Measurements from ENCODE around the gene PLCD4. TPM values are rescaled to one million over a fixed set of nuclear protein-coding genes. Genes with fewer than 3 reads are reported as not detected.

Gene PLCD4
- total and polyA plus RNA-seq, 9 donors, result 26.8 to 58.5 (median 44.6) TPM

DNA sequence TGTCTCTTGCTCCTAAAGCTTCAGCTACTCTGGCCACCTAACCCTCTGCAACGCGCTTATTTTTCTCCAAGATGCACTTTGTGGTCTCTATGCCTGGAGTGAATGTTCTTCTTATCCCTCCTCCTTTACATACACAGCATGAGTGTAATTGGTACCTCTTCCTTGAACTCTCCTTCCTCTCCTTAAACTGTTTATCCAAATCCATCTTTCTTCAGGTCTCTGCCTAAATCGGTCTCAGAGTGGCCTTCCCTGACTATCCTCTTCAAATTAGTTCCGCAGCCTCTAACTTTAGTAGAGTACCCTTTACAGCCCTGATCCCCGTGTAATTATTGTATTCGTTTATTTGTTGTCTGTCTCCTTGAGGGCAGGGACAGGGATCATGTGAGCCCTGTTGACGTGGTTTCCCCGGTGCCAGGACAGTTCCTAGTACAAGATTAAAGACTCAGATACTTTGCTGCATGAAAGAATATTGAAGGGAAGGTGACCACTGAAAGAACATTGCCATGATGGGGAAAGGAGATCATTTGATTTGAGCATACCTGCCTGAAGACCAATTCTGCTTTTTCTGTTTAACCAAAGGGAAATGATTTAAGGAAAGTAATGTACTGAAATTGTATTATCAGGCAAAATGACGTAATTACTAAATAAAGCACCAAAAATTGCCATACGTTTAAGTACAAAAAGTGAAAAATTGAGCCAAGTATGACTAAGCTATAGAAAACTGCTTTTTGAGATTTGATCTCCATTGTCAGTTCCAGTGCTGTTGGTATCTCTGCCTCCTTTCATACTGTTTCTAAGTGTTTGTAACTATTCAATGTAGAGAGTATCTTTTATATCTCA, 37.8 kb upstream of the PLCD4 start:
- peak; percentile 52 for DNase-seq
- H3K4me3 ChIP-seq (ENCODE audit: low read length), result peak overlapping the region; percentile 69
- WGBS (ENCODE audit: insufficient coverage), result 0% methylated on average over 4 of the region's 10 CpGs
- peaks cover 10% of the 10 kb centered on the region for H3K4me1 ChIP-seq (ENCODE audit: control insufficient read depth, insufficient read depth, low read length)
- peak overlapping the region; percentile 95 for H3K27ac ChIP-seq (ENCODE audit: low read length)
- no peaks in the 10 kb centered on the region for H3K27me3 ChIP-seq (ENCODE audit: control insufficient read depth, insufficient read depth, low read length)
- H3K36me3 ChIP-seq (ENCODE audit: control insufficient read depth, insufficient read depth, low read length), result peaks cover 19% of the 10 kb centered on the region
- no peaks in the 10 kb centered on the region for H3K9me3 ChIP-seq (replicated peaks; ENCODE audit: control insufficient read depth, low read depth, low read length)

DNA sequence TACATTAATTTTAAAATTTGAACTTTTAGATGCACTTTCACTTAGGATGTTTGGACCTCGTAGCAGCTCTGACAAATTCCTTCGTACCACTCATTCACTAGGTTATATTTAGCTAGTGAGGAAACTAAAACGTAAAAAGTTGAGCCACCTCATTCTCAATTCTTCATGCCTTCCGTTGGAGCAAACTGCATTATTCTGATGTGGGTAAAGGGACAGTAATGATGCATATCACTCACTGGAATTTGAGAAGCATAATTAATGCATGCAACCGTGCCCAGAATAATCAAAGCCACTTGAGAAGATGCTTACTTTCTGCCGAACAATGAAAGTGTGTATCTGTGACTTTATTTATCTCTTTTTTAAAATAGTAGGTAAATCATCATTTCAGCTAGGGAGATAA, 36.8 kb upstream of the PLCD4 start:
- DNase-seq, result peak; percentile 13
- H3K4me3 ChIP-seq (ENCODE audit: low read length), result no peak overlapping the region

DNA sequence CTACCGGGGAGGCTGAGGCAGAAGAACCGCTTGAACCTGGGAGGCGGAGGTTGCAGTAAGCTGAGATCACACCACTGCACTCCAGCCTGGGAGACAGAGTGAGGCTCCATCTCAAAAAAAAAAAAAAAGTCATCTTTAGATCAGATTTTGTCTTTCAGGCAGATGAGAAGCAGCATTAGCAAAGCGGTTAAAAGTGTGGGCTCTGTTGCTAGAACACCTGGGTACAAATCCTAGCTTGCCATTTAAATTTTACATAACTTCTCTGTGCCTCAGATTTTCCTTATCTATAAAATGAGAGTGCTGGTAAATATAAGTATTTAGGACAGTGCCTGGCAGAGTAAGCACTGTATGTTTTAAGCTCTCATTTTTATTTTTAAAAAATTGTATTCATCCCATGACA, 30.8 kb upstream of the PLCD4 start:
- no peaks in the 10 kb centered on the region for H3K27me3 ChIP-seq (ENCODE audit: control insufficient read depth, insufficient read depth, low read length)
- WGBS (ENCODE audit: insufficient coverage), result 100% methylated on average over 1 of the region's 4 CpGs
- H3K4me1 ChIP-seq (ENCODE audit: control insufficient read depth, insufficient read depth, low read length), result peaks cover 7% of the 10 kb centered on the region
- H3K9me3 ChIP-seq (replicated peaks; ENCODE audit: control insufficient read depth, low read depth, low read length), result no peaks in the 10 kb centered on the region
- no peak for DNase-seq
- peaks cover 20% of the 10 kb centered on the region for H3K36me3 ChIP-seq (ENCODE audit: control insufficient read depth, insufficient read depth, low read length)
- no peak overlapping the region for H3K27ac ChIP-seq (ENCODE audit: low read length)
- H3K4me3 ChIP-seq (ENCODE audit: low read length), result no peak overlapping the region

More for the DNA sequence above, 36.8 kb upstream of the PLCD4 start:
- peaks cover 16% of the 10 kb centered on the region for H3K36me3 ChIP-seq (ENCODE audit: control insufficient read depth, insufficient read depth, low read length)
- no CpG with 5 or more reads among the region's 6 CpGs for WGBS (ENCODE audit: insufficient coverage)
- H3K4me1 ChIP-seq (ENCODE audit: control insufficient read depth, insufficient read depth, low read length), result peaks cover 10% of the 10 kb centered on the region
- H3K27ac ChIP-seq (ENCODE audit: low read length), result peak overlapping the region; percentile 95
- H3K27me3 ChIP-seq (ENCODE audit: control insufficient read depth, insufficient read depth, low read length), result no peaks in the 10 kb centered on the region
- no peaks in the 10 kb centered on the region for H3K9me3 ChIP-seq (replicated peaks; ENCODE audit: control insufficient read depth, low read depth, low read length)

DNA sequence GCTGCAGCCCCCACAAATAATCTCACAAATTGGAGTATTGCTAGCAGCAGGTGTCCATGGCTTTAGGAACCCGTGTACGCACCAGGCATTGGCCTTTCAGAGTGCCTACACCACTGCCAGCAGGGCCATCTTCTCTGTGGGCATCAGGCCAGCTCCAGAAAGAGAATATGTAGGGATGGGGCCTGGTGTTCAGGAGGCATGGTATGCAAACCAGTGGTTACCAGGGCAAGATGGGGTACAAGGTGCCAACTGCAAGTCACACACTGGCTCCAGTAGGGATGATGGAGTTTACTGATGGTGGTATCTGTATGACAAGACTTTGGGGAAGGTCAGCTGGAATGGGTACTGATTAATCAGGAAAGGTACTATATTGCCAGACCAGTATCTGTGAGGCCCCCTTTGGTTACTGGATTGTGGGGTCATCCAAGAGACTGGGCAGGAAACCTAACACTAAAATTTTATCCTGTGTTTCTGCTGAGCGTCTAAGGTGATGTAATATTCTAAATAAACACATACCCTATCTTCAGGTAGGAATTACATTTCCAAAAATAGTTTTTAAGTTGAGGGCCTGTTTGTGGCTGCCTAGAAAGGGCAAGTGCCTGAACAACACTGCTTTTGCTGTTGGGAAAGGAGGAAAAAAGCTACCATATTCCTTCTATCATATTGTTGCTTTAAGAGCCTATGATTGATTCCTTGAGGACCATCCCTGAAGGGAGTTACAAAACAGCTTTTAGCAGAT, 30.0 kb upstream of the PLCD4 start:
- H3K36me3 ChIP-seq (ENCODE audit: control insufficient read depth, insufficient read depth, low read length), result peaks cover 20% of the 10 kb centered on the region
- H3K27me3 ChIP-seq (ENCODE audit: control insufficient read depth, insufficient read depth, low read length), result no peaks in the 10 kb centered on the region
- peak; percentile 10 for DNase-seq
- H3K27ac ChIP-seq (ENCODE audit: low read length), result peak overlapping the region; percentile 42
- no peaks in the 10 kb centered on the region for H3K9me3 ChIP-seq (replicated peaks; ENCODE audit: control insufficient read depth, low read depth, low read length)
- no peak overlapping the region for H3K4me3 ChIP-seq (ENCODE audit: low read length)
- H3K4me1 ChIP-seq (ENCODE audit: control insufficient read depth, insufficient read depth, low read length), result peaks cover 7% of the 10 kb centered on the region
- 92% methylated on average over 2 of the region's 3 CpGs for WGBS (ENCODE audit: insufficient coverage)

DNA sequence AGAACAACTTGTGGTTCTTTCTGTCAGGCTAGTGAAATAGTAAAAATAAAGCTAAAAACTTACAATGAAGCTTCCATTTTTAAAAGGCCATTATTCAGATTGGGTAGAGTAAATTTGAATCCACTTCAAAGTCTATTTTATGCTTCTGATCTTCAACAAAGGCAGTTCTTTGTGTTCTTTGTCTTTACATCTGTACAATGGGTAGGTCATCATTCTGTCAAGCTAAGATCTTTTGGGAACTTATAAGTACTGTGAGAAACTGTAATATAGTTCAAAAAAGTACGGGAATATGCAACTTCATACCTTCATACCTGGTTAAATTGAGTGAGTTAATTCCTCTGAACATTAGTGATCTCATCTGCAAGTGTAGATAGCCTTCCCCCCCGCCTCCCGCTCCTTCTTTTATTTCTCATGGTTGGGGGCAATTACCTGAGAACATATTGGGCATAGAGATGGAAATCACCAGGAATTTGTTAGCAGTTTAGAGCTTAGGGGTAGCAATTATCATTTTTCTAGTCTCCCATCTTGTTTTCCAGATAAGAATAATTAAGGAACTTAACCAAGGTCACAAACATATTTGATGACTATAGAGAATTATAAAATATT, 29.3 kb upstream of the PLCD4 start:
- H3K36me3 ChIP-seq (ENCODE audit: control insufficient read depth, insufficient read depth, low read length), result peaks cover 24% of the 10 kb centered on the region
- no peak for DNase-seq
- no peaks in the 10 kb centered on the region for H3K27me3 ChIP-seq (ENCODE audit: control insufficient read depth, insufficient read depth, low read length)
- peaks cover 7% of the 10 kb centered on the region for H3K4me1 ChIP-seq (ENCODE audit: control insufficient read depth, insufficient read depth, low read length)
- WGBS (ENCODE audit: insufficient coverage), result no CpG with 5 or more reads among the region's 3 CpGs
- no peak overlapping the region for H3K4me3 ChIP-seq (ENCODE audit: low read length)
- peak overlapping the region; percentile 42 for H3K27ac ChIP-seq (ENCODE audit: low read length)
- H3K9me3 ChIP-seq (replicated peaks; ENCODE audit: control insufficient read depth, low read depth, low read length), result no peaks in the 10 kb centered on the region

DNA sequence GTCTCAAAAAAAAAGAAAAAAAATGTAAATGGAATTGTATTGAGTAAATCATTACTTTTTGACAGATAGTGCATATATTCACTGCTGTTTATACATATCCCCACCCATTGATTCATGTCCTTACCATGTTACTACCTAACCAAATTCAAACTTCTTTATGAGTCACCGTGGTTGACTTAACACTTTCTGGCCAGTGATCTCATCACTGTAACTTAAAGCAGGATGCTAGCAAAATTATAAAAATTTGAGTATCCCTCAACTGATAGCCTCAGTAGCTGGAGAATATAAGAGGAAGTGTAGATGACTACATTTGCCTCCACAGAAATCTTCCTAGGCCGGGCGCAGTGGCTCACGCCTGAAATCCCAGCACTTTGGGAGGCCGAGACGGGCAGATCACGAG, 25.6 kb upstream of the PLCD4 start:
- Histone ChIP-seq H3K27me3 (ENCODE audit: control insufficient read depth, insufficient read depth, low read length) (no peaks in the 10 kb centered on the region), H3K9me3 (replicated peaks; ENCODE audit: control insufficient read depth, low read depth, low read length) (no peaks in the 10 kb centered on the region), H3K36me3 (ENCODE audit: control insufficient read depth, insufficient read depth, low read length) (peaks cover 35% of the 10 kb centered on the region), H3K4me3 (ENCODE audit: low read length) (no peak overlapping the region), H3K4me1 (ENCODE audit: control insufficient read depth, insufficient read depth, low read length) (peaks cover 7% of the 10 kb centered on the region), H3K27ac (ENCODE audit: low read length) (no peak overlapping the region)
- DNase-seq, result no peak
- WGBS (ENCODE audit: insufficient coverage), result 100% methylated on average over 2 of the region's 7 CpGs

DNA sequence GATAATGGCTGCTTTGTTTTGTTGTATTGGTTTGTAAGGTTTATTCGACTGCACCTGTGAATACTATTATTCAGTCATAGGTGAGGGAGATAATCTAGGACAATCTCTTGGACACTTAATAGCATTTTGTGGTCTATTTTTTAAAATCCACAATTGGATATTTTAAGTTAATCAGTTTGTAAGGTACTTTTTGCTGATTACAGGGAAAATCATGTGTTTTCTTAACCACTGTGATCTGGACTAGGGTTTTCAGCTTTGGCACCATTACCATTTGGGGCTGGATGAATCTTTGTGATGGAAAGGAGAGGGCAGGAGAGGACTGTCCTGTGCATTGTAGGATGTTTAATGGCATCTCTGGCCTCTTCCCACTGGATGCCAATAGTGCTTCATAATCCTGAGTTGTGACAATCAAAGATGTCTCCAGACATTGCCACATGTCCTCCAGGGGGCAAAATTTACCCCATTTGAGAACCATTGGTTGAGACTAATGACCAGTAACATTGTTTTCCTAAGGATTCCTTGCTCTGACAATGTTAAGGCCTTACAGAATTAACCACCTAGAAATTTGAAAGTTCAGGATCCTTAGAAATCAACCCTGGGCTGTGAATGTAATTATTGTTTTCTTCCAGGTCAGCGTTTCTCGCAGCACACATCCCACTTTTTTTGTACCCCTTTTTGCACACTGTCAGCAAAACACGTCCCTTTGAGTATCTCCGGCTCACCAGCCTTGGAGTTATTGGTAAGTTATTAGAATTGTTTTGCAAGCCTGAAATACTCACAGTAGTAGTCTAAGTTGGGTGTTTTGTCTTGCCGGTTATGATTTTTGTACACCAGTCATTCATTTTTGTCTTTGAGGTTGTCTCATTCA, 23.5 kb upstream of the PLCD4 start:
- H3K4me1 ChIP-seq (ENCODE audit: control insufficient read depth, insufficient read depth, low read length), result no peaks in the 10 kb centered on the region
- peaks cover 39% of the 10 kb centered on the region for H3K36me3 ChIP-seq (ENCODE audit: control insufficient read depth, insufficient read depth, low read length)
- DNase-seq, result no peak
- H3K27me3 ChIP-seq (ENCODE audit: control insufficient read depth, insufficient read depth, low read length), result no peaks in the 10 kb centered on the region
- no CpG with 5 or more reads among the region's 6 CpGs for WGBS (ENCODE audit: insufficient coverage)
- H3K27ac ChIP-seq (ENCODE audit: low read length), result no peak overlapping the region
- no peak overlapping the region for H3K4me3 ChIP-seq (ENCODE audit: low read length)
- H3K9me3 ChIP-seq (replicated peaks; ENCODE audit: control insufficient read depth, low read depth, low read length), result no peaks in the 10 kb centered on the region

DNA sequence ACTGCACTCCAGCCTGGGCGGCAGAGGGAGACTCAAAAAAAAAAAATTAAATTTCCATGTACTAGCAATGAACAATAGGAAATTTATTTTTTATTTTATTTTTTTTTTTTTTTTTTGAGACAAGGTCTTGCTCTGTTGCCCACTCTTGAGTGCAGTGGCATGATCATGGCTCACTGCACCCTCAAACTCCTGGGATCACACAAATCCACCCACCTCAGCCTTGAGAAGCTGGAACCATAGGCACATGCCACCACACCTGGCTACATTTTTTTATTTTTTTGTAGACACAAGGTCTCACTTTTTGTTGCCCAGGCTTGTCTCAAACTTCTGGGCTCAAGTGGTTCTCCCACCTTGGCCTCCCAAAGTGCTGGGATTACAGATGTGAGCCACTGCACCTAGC, 22.2 kb upstream of the PLCD4 start:
- DNase-seq, result no peak

DNA sequence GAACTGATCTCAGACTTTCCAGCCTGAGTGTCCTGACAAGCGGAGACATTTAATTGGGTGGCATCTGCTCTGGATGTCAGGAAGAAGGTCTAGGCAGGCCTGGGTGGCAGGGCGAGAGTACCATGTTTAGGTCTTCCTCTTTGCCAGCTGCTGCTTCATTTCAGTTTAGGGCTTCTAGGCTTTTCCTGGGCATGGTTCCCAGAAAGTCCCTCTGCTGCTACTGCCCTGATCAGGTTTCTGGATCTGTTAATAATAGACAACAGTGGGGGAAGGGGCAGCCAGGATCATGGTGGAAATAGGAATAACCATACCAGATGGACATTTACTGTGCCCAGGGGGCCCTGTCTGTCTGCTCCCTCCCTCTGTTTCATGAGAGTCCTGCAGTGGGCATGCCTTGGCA, 2.3 kb upstream of the PLCD4 start:
- no peaks in the 10 kb centered on the region for H3K36me3 ChIP-seq (ENCODE audit: control insufficient read depth, insufficient read depth, low read length)
- H3K4me1 ChIP-seq (ENCODE audit: control insufficient read depth, insufficient read depth, low read length), result peaks cover 28% of the 10 kb centered on the region
- no peaks in the 10 kb centered on the region for H3K9me3 ChIP-seq (replicated peaks; ENCODE audit: control insufficient read depth, low read depth, low read length)
- peak overlapping the region; percentile 84 for H3K27ac ChIP-seq (ENCODE audit: low read length)
- H3K27me3 ChIP-seq (ENCODE audit: control insufficient read depth, insufficient read depth, low read length), result no peaks in the 10 kb centered on the region
- no peak overlapping the region for H3K4me3 ChIP-seq (ENCODE audit: low read length)
- DNase-seq, result peak; percentile 93
- whole genome bisulfite sequencing (ENCODE audit: insufficient coverage), result 34% methylated on average over 2 of the region's 2 CpGs

More for the DNA sequence above, 22.2 kb upstream of the PLCD4 start:
- no peak overlapping the region for H3K27ac ChIP-seq (ENCODE audit: low read length)
- no CpG with 5 or more reads among the region's 1 CpG for WGBS (ENCODE audit: insufficient coverage)
- H3K9me3 ChIP-seq (replicated peaks; ENCODE audit: control insufficient read depth, low read depth, low read length), result no peaks in the 10 kb centered on the region
- no peak overlapping the region for H3K4me3 ChIP-seq (ENCODE audit: low read length)
- no peaks in the 10 kb centered on the region for H3K27me3 ChIP-seq (ENCODE audit: control insufficient read depth, insufficient read depth, low read length)
- peaks cover 51% of the 10 kb centered on the region for H3K36me3 ChIP-seq (ENCODE audit: control insufficient read depth, insufficient read depth, low read length)
- no peaks in the 10 kb centered on the region for H3K4me1 ChIP-seq (ENCODE audit: control insufficient read depth, insufficient read depth, low read length)
